GM10847 (cell line): Measurements from ENCODE around the gene ABTB1.

Experiments
- POLR2A ChIP-seq: IDR thresholded peaks from 2 replicates; pipeline ENCODE4 v1.6.1; 2011; ENCODE audit not compliant: insufficient read length; ENCODE audit errors: extremely low read depth

Gene ABTB1

GRCh38 chr3:127675651-127676391 lies 3.1 kb downstream of the ABTB1 start:
- TF ChIP-seq POLR2A, result no peak

- TF ChIP-seq POLR2A, result no peak
These were observed 3.7 kb downstream of the ABTB1 start for GRCh38 chr3:127676456-127676855.

GRCh38 chr3:127676921-127677351 lies 4.2 kb downstream of the ABTB1 start:
- no peak for TF ChIP-seq POLR2A

- TF ChIP-seq POLR2A, result no peak
These were observed 5.0 kb downstream of the ABTB1 start for GRCh38 chr3:127677541-127678314.

- TF ChIP-seq POLR2A, result no peak
These were observed 5.5 kb downstream of the ABTB1 start for GRCh38 chr3:127678315-127678599.

DNA sequence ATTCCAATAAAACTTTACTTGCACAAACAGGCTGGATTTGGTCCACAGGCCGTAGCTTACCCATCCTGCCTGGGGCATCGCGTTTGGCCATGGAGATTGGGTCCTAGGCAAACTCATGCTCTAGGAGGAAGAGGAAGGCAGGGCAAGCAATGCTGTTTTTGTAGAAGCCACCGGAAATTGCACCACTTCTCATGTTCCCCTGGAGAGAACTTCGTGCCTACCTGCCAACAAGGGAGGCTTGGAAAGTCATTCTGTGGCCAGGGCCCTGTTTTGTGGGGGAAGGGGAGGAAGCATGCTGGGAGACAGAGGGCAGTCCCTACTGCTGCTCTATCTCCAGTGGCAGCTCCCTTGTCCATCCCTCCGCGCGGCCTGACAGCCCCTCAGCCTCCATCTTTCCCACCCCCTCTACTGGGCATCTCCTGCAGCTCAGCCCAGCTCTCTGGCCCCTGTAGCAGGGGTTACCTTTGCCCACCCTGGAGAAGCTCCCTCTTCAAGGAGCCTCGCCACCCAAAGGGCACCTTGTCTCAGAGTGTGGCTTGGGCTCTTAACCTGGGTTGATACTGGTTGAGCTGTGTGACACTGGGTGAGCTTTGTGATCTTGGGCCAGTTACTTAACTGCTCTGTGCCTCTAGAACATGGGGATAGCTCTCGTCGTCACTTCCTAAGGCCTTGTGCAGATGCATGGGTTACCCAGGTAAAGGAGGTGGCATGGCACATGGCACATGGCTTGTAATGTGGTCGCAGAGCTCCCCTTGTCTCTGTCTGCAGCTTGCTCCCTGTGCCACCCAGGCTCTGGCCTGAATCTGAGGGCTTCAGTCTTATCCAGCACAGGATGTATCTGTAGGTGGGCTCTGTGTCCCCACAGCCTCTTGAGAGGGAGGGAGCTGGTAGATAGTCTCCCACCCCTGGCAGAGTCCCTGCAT lies 6.1 kb downstream of the ABTB1 start:
- no peak for TF ChIP-seq POLR2A

- TF ChIP-seq POLR2A, result no peak
These were observed 6.9 kb downstream of the ABTB1 start for GRCh38 chr3:127679534-127680145.

- TF ChIP-seq POLR2A, result no peak
These were observed 7.5 kb downstream of the ABTB1 start for GRCh38 chr3:127680146-127680661.

- no peak for TF ChIP-seq POLR2A
These were observed 8.1 kb downstream of the ABTB1 start for GRCh38 chr3:127680798-127681221.

DNA sequence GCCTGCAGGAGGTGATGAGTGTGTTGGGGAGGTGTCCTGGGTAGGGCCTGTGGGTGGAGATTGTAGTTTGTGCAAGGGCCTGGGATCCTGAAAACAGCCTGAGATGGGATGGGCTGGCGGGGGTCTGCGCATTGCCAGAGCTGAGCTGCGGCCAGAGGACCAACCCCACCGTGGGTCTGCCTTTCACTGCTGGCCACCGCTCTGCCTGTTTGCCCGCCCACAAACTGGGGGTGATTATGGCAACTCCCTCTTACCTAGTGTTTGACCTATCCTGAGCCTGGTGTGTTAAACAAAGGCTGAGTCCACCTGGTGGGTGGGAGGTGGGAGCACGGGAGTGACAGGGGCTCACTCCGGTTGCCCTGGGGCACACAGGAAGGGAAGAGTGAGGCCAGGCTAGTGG lies 9.8 kb downstream of the ABTB1 start:
- TF ChIP-seq POLR2A, result no peak

DNA sequence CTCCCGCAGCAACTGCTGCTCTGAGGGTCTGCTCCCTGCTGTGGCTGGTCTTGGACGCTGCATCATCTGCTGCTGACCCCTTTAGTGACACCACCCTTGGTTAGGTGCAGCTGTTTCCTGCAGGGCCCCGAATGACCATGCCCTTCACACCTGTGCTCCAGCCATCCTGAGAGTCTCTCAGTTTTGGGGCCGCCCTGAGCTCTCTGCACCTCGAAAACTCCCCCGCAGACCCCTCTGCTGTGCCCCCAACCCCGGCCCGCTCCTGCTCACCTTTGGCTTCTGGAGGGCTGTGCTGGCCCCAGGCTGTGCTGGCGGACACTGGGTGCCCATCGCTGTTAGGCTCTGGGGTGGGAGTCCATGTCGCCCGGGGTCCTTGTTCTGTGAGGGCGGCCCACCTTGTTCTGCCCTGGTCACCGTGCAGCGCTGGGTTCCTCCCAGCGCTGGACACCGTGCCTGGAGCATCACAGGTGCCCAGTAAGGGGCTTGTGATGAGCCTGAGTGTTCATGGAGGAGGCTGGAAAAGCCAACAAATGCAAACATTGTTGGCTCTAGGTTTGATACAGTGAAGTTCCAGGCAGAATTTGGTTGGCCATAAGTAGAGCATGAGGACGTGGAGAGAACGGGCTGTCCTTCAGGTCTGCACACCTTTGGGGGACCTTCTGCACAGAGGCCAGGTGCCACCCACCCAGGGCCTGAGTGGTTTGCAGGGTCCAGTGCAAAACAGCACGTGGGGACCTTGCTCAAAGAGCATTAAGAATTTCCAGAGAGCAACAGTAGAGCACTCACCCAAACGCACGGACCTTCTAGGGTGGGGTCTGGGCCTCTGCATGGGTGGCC lies 12.3 kb downstream of the ABTB1 start:
- TF ChIP-seq POLR2A, result no peak

DNA sequence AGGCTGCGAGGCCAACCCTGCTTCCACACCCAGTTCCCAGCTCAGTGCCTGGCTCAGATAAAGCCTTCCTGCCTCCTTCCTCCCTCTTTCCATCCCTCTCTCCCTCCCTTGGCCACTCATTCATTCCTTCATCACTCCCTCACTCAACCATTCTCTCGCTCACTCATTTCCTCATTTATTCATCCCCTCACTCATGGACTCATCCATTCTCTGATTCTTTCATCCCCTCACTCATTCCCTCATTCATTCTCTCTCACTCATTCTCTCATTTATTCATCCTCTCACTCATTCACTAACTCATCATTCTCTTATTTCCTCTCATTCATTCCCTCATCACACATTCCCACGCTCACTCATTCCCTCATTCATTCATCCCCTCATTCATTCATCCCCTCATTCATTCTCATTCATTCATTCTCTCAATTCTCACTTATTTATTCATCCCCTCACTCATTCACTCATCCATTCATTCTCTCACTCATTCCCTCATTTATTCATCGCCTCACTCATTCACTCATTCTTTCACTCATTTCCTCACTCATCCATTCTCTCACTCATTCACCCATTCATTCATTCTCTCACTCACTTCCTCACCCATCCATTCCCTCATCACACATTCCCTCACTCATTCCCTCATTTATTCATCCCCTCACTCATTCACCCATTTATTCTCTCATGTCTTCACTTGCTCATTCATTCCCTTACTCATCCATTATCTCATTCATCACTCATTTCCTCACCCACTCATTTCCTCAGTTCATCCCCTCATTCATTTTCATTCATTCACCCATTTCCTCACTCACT lies 13.2 kb downstream of the ABTB1 start:
- no peak for TF ChIP-seq POLR2A

- no peak for TF ChIP-seq POLR2A
These were observed 13.8 kb downstream of the ABTB1 start for GRCh38 chr3:127686512-127686894.
